ENCODE data around the gene RALY.
A peak's percentile ranks its signal among the peaks of the same experiment; 100 is the strongest.

The RALY gene

DNA sequence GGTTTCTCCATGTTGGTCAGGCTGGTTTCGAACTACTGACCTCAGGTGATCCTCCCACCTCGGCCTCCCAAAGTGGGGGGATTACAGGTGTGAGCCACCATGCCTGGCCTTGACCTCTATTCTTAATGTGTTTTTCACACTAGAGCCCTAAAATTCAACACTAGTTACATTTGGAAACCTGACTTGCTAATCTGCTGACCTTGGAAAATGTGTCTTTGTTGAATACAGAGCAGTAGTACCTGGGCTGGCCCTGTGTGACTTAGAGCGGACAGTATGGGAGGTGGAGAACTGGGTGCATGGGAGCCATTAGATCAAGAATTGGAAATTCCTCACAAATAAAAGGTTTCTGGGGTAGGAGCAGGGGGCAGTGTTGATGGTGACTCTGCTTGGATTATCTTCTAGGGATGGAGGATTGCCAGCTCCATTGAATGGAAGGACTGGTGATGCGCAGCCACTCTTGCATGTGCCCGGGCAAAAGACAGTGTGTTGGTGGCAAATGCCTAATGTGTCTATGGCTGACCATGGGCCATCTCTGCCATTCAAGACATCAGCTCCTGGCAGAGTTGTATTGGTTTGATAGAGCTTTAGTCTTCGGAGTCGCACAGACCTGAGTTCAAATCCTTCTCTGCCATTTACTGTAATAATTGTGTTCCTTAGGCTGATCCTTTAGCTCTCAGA lies 53.4 kb downstream of the RALY start:
- no peak for DNase-seq (ENCODE audit: low read depth)
- no peak overlapping the region for H3K4me3 ChIP-seq (ENCODE audit: control insufficient read depth, low read depth, low read length)
- TF ChIP-seq, protein P1, sequence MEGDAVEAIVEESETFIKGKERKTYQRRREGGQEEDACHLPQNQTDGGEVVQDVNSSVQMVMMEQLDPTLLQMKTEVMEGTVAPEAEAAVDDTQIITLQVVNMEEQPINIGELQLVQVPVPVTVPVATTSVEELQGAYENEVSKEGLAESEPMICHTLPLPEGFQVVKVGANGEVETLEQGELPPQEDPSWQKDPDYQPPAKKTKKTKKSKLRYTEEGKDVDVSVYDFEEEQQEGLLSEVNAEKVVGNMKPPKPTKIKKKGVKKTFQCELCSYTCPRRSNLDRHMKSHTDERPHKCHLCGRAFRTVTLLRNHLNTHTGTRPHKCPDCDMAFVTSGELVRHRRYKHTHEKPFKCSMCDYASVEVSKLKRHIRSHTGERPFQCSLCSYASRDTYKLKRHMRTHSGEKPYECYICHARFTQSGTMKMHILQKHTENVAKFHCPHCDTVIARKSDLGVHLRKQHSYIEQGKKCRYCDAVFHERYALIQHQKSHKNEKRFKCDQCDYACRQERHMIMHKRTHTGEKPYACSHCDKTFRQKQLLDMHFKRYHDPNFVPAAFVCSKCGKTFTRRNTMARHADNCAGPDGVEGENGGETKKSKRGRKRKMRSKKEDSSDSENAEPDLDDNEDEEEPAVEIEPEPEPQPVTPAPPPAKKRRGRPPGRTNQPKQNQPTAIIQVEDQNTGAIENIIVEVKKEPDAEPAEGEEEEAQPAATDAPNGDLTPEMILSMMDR (conservative IDR thresholded peaks at IDR 0.05; ENCODE audit: control insufficient read depth, insufficient read depth, low read depth, low read length): no peak

DNA sequence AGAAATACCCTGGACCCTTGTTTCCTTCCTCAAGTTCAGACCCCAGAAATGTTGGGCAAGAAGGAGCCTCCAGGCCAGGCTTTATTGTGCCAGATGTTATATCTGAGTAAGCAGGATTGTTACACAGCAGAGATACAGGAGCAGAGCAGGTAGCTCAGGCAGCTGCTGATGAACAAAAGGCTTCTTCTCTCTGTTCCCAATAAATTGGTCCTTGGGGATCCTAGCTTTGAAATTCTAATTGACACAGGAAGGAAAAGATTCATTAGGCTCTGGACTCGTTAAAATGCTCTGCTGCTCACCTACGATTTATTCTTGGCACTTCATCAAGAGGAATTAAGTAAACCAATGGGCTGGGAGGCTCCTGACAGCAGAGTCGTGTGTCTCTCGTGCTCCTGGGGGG lies 54.2 kb downstream of the RALY start:
- DNase-seq (ENCODE audit: low read depth): no peak
- no peak overlapping the region for H3K4me3 ChIP-seq (ENCODE audit: control insufficient read depth, low read depth, low read length)
- TF ChIP-seq, protein P1 (conservative IDR thresholded peaks at IDR 0.05; ENCODE audit: control insufficient read depth, insufficient read depth, low read depth, low read length): no peak

DNA sequence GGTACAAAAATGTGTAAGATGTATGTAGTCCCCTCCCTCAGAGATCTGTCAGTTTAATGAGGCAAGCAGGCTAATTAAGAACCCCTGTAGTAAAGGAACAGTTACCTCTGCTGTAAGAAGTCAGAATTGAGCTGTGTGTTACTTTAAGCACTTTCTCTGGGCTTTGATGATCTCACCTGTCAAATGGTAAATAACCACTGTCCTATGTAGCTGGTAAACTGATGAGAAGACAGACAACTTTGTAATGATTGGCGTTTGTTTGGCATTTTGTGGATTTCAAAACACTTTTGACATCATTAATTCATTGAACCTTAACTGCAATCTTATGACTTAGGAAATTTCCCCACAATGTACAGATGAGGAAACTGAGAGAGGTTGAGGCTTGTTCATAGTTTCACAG lies 55.7 kb downstream of the RALY start:
- no peak overlapping the region for H3K4me3 ChIP-seq (ENCODE audit: control insufficient read depth, low read depth, low read length)
- DNase-seq (ENCODE audit: low read depth): no peak
- TF ChIP-seq, protein P1 (conservative IDR thresholded peaks at IDR 0.05; ENCODE audit: control insufficient read depth, insufficient read depth, low read depth, low read length): no peak

DNA sequence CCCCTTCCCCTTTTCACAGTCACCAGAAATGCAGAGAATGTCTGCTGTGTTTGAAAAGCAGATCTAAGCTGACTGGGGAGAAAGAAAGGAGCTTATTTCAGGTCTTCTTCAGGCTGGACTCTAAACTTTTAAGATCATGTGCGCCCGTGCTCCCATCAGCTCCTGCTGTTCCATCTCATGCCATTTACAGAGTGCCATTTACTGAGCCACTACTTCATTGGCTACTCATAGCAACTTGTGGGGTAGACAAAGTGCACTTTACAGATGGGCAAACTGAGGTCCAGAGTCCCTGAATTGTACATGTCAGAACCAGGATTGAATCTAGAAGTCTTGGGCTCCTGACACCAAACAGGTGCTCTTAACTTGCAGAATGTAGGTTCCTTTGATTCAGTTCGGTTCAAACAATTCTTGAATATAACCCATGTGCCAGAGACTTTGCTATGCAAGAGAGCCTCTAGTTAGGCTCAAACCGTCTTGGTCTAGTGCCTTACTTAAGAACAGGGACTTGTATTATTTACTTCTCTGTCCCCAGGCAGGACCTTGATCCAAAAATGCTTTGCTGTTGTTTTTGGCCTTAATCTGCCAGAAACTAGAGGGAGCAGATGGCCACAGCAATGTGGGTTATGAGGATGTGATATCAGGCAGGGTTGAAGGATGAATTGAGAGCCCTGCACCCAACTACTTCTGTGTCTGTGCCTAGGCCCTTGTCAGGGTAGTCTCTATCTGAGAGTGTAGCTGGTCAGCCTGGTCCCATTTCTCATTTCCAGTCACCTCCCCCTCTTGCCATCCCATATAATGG lies 56.4 kb downstream of the RALY start:
- no peak for DNase-seq (ENCODE audit: low read depth)
- H3K4me3 ChIP-seq (ENCODE audit: control insufficient read depth, low read depth, low read length): no peak overlapping the region
- TF ChIP-seq, protein P1 (conservative IDR thresholded peaks at IDR 0.05; ENCODE audit: control insufficient read depth, insufficient read depth, low read depth, low read length): no peak

DNA sequence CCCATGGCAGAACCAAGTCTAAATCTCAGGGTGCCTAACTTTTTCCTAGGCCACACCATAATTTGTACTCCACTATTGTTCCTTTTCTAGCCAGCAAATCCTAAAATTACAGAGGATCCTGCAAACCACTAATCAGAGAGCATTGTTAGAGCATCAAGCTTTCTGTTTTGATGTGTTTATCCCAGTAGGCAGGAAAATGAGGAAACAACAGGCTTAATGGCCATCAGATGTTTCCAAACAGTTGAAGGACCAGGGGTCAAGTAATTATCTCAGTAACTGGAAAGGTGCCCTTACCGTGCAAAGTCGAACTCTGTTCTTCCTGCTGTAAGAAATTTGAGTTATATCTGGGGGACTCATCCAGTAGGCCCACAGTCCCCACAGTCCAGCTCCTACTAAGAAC lies 58.7 kb downstream of the RALY start:
- TF ChIP-seq, protein P1 (conservative IDR thresholded peaks at IDR 0.05; ENCODE audit: control insufficient read depth, insufficient read depth, low read depth, low read length): no peak
- peak; percentile 18 for DNase-seq (ENCODE audit: low read depth)
- no peak overlapping the region for H3K4me3 ChIP-seq (ENCODE audit: control insufficient read depth, low read depth, low read length)

DNA sequence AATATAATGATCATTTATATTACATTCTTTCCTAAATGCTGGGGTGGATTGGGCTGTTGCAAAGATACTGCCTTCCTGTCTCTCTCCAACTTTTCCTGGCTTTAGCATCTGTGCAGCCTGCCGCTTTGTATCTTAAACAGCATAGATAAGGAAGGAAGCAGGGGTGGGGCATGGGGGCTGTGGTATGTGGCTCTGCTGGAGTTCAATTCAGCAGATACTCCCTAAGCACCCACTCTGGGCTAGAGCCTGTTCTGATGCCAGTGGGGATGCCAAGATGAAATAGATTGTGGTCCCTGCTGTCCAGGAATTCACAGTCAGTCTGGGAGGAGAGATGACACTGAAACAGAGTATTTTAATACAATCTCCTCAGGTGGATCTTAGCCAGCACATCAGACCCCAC lies 61.6 kb downstream of the RALY start:
- TF ChIP-seq, protein P1 (conservative IDR thresholded peaks at IDR 0.05; ENCODE audit: control insufficient read depth, insufficient read depth, low read depth, low read length): no peak
- DNase-seq (ENCODE audit: low read depth): no peak
- no peak overlapping the region for H3K4me3 ChIP-seq (ENCODE audit: control insufficient read depth, low read depth, low read length)
